H9 (cell line): Measurements from ENCODE around the gene GSTO2. TPM values are rescaled to one million over a fixed set of nuclear protein-coding genes. Genes with fewer than 3 reads are reported as not detected.

ENCODE experiments used
- DNase-seq: peaks from one replicate; pipeline ENCODE4 v3.0.0-alpha.2; 2017
- H2AFZ ChIP-seq: one replicate; pipeline ENCODE4 v1.6.1; 2013; ENCODE audit warnings: mild to moderate bottlenecking, low read length, control low read depth, moderate library complexity
- H2AK5ac ChIP-seq: 2 replicates; pipeline ENCODE4 v1.6.1; 2013; ENCODE audit warnings: low read length, control low read depth, mixed read lengths; ENCODE audit not compliant: insufficient read length
- H2BK120ac ChIP-seq: one replicate; pipeline ENCODE4 v1.6.1; 2013; ENCODE audit warnings: low read depth, mild to moderate bottlenecking, low read length, control low read depth, inconsistent platforms; ENCODE audit not compliant: poor library complexity, severe bottlenecking
- H2BK12ac ChIP-seq: 2 replicates; pipeline ENCODE4 v1.6.1; 2013; ENCODE audit warnings: low read length, control low read depth, mixed read lengths, low read depth; ENCODE audit not compliant: insufficient read length
- H2BK15ac ChIP-seq: 2 replicates; pipeline ENCODE4 v1.6.1; 2013; ENCODE audit warnings: low read depth, low read length, control low read depth
- H2BK20ac ChIP-seq: one replicate; pipeline ENCODE4 v1.6.1; 2013; ENCODE audit warnings: low read depth, mild to moderate bottlenecking, low read length, control low read depth, inconsistent platforms; ENCODE audit not compliant: poor library complexity, severe bottlenecking
- H2BK5ac ChIP-seq: 2 replicates; pipeline ENCODE4 v1.6.1; 2013; ENCODE audit warnings: low read length, control low read depth, mixed read lengths; ENCODE audit not compliant: insufficient read length
- H3K14ac ChIP-seq: 2 replicates; pipeline ENCODE4 v1.6.1; 2013; ENCODE audit warnings: low read length, control low read depth; ENCODE audit not compliant: insufficient read depth
- H3K18ac ChIP-seq: 2 replicates; pipeline ENCODE4 v1.6.1; 2013; ENCODE audit warnings: low read depth, mild to moderate bottlenecking, mixed read lengths, low read length, control low read depth; ENCODE audit not compliant: insufficient read length
- H3K23ac ChIP-seq: 2 replicates; pipeline ENCODE4 v1.6.1; 2013; ENCODE audit warnings: low read length, control low read depth, mixed read lengths, low read depth; ENCODE audit not compliant: insufficient read length
- H3K23me2 ChIP-seq: 2 replicates; pipeline ENCODE4 v1.6.1; 2013; ENCODE audit warnings: low read depth, mild to moderate bottlenecking, mixed read lengths, low read length, control low read depth; ENCODE audit not compliant: insufficient read length, poor library complexity, severe bottlenecking
- H3K27ac ChIP-seq: 2 replicates; pipeline ENCODE4 v1.5.1; 2013; ENCODE audit warnings: low read length, control low read depth, mixed read lengths, low read depth; ENCODE audit not compliant: insufficient read length
- H3K27me3 ChIP-seq: 2 replicates; pipeline ENCODE4 v1.6.1; 2013; ENCODE audit warnings: low read length, control low read depth, inconsistent platforms; ENCODE audit not compliant: insufficient read depth
- H3K4ac ChIP-seq: 2 replicates; pipeline ENCODE4 v1.6.1; 2013; ENCODE audit warnings: low read depth, mild to moderate bottlenecking, control low read depth, inconsistent platforms, low read length, moderate library complexity
- H3K4me1 ChIP-seq: 2 replicates; pipeline ENCODE4 v1.6.1; 2013; ENCODE audit warnings: low read length, control low read depth, inconsistent platforms; ENCODE audit not compliant: insufficient read depth
- H3K4me2 ChIP-seq: 2 replicates; pipeline ENCODE4 v1.6.1; 2013; ENCODE audit warnings: low read length, control low read depth, mixed read lengths; ENCODE audit not compliant: insufficient read length, insufficient read depth
- H3K56ac ChIP-seq: 2 replicates; pipeline ENCODE4 v1.6.1; 2013; ENCODE audit warnings: low read depth, mild to moderate bottlenecking, mixed read lengths, low read length, control low read depth; ENCODE audit not compliant: insufficient read length
- H3K79me1 ChIP-seq: 2 replicates; pipeline ENCODE4 v1.6.1; 2013; ENCODE audit warnings: low read depth, mild to moderate bottlenecking, moderate library complexity, low read length, control low read depth, inconsistent platforms; ENCODE audit not compliant: insufficient read depth, poor library complexity, severe bottlenecking
- H3K79me2 ChIP-seq: 2 replicates; pipeline ENCODE4 v1.6.1; 2013; ENCODE audit warnings: low read length, control low read depth, inconsistent platforms; ENCODE audit not compliant: insufficient read depth
- H3K9ac ChIP-seq: 2 replicates; pipeline ENCODE4 v1.6.1; 2013; ENCODE audit warnings: low read length, control low read depth, mixed read lengths; ENCODE audit not compliant: insufficient read length; ENCODE audit errors: extremely low read depth
- H3K9me3 ChIP-seq: one replicate; pipeline ENCODE4 v1.6.1; 2013; ENCODE audit warnings: low read depth, low read length, inconsistent platforms; ENCODE audit not compliant: control insufficient read depth
- H3T11ph ChIP-seq: one replicate; pipeline ENCODE4 v1.6.1; 2013; ENCODE audit warnings: mild to moderate bottlenecking, low read length, control low read depth, inconsistent platforms
- H4K20me1 ChIP-seq: one replicate; pipeline ENCODE4 v1.6.1; 2013; ENCODE audit not compliant: control insufficient read depth, insufficient read length, insufficient read depth
- H4K5ac ChIP-seq: 2 replicates; pipeline ENCODE4 v1.6.1; 2013; ENCODE audit warnings: low read depth, mild to moderate bottlenecking, mixed read lengths, low read length, control low read depth; ENCODE audit not compliant: insufficient read length
- H4K8ac ChIP-seq: replicated peaks from 2 replicates; pipeline ENCODE4 v1.6.1; 2013; ENCODE audit warnings: low read length, control low read depth, mixed read lengths, low read depth; ENCODE audit not compliant: insufficient read length
- H4K91ac ChIP-seq: 2 replicates; pipeline ENCODE4 v1.6.1; 2013; ENCODE audit warnings: low read depth, mild to moderate bottlenecking, moderate library complexity, mixed read lengths, low read length, control low read depth; ENCODE audit not compliant: insufficient read length
- H3K27ac Mint-ChIP-seq, 3 experiments: 2 replicates in 2 of 3; 3 replicates in 1 of 3; pipeline ENCODE4 v1.8.0; 2020 to 2021; ENCODE audit warnings: mixed read lengths in 3 of 3, mild to moderate bottlenecking in 1 of 3, moderate library complexity in 1 of 3
- H3K27me3 Mint-ChIP-seq: 2 replicates; pipeline ENCODE4 v1.8.0; 2021; ENCODE audit warnings: low read depth, mild to moderate bottlenecking, moderate library complexity, mixed read lengths
- H3K36me3 Mint-ChIP-seq, 3 experiments: 2 replicates in 2 of 3; 3 replicates in 1 of 3; pipeline ENCODE4 v1.8.0; 2020 to 2021; ENCODE audit warnings: low read depth in 3 of 3, mixed read lengths in 3 of 3; ENCODE audit not compliant: insufficient read depth in 1 of 3
- H3K4me1 Mint-ChIP-seq, 2 experiments: 2 replicates each; pipeline ENCODE4 v1.8.0; 2020; ENCODE audit warnings: mixed read lengths in 2 of 2
- H3K4me3 Mint-ChIP-seq, 2 experiments: 2 replicates in 1 of 2; 3 replicates in 1 of 2; pipeline ENCODE4 v1.8.0; 2020 to 2021; ENCODE audit warnings: mild to moderate bottlenecking in 2 of 2, mixed read lengths in 2 of 2, moderate library complexity in 1 of 2
- H3K9me3 Mint-ChIP-seq, 2 experiments: 2 replicates in 1 of 2; 3 replicates in 1 of 2; pipeline ENCODE4 v1.8.0; 2020; ENCODE audit warnings: mild to moderate bottlenecking in 2 of 2, mixed read lengths in 2 of 2, moderate library complexity in 1 of 2
- CTCF ChIP-seq: fragments of 200-600 bp; sonication (generic); conservative IDR thresholded peaks from 3 replicates; pipeline ENCODE4 v1.8.0; 2021; ENCODE audit warnings: antibody characterized with exemption, mild to moderate bottlenecking
- WGBS: extraction: QIAGEN DNeasy Blood & Tissue Kit; methylation state at CpG from one replicate; pipeline ENCODE4 v1.1.7; 2013; ENCODE audit warnings: missing lambda C conversion rate, low lambda C conversion rate, mixed read lengths; ENCODE audit not compliant: insufficient read length; ENCODE audit errors: extremely low coverage; 5-methylcytosine and 5-hydroxymethylcytosine counted together
- total RNA-seq: library from RNA; stranded (reverse); gene quantifications from 2 replicates; pipeline ENCODE4 v1.2.1, GENCODE V29; 2021

GSTO2 gene
- total RNA-seq, 1 experiment from 2014 or later, result 14.5 TPM

DNA sequence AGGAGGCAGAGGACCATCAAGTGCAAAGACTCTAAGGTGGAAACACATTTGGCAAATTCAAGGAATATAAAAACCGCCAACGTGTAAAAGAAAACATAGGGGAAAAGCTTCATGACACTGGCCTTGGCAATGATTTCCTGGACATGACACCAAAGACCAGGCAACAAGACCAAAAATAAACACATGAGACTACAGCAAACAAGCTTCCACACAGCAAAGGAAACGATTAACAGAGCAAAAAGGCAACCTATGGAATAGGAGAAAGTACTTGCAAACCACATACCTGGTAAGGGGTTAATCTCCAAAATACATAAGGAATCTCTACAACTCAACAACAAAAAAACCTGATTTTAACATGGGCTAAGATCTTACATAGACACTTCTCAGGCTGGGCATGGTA lies 10.8 kb upstream of the GSTO2 start:
- Histone ChIP-seq H4K5ac (no peak overlapping the region), H3K14ac (no peak overlapping the region), H2BK15ac (no peak overlapping the region), H3K9ac (no peak overlapping the region), H3K79me2 (no peaks in the 10 kb centered on the region; the same call in 1 of the 2 replicates), H3K56ac (no peak overlapping the region), H2BK20ac (no peak overlapping the region), H3K27ac (no peak overlapping the region), H2AFZ (no peak overlapping the region), H3K4me1 (peaks cover 8% of the 10 kb centered on the region; the same call in 1 of the 2 replicates), H2BK5ac (no peak overlapping the region), H4K20me1 (no peaks in the 10 kb centered on the region), H3K23me2 (peaks cover 12% of the 10 kb centered on the region), H2AK5ac (no peak overlapping the region), H2BK120ac (no peak overlapping the region), H3K9me3 (no peaks in the 10 kb centered on the region), H3K27me3 (no peaks in the 10 kb centered on the region; the same call in 1 of the 2 replicates), H3K4ac (no peak overlapping the region), H3K4me2 (no peak overlapping the region), H4K91ac (no peak overlapping the region), H3T11ph (no peak overlapping the region), H3K79me1 (no peaks in the 10 kb centered on the region), H3K18ac (no peak overlapping the region), H4K8ac (no peak overlapping the region), H2BK12ac (no peak overlapping the region), H3K23ac (no peak overlapping the region)
- Mint-ChIP-seq H3K4me1 (peaks cover 24 to 44% of the 10 kb centered on the region in 2 experiments), H3K4me3 (no peak overlapping the region), H3K9me3 (no peaks in the 10 kb centered on the region), H3K36me3 (peaks cover 1 to 51% (median 11%) of the 10 kb centered on the region in 3 experiments; a peak in 4 of 7 replicates), H3K27me3 (peaks cover 5% of the 10 kb centered on the region; the same call in 1 of the 2 replicates), H3K27ac (no peak overlapping the region)
- DNase-seq, result no peak
- whole genome bisulfite sequencing, result no CpG with 5 or more reads among the region's 3 CpGs
- no peak for TF ChIP-seq CTCF
